GM06990 (cell line): ENCODE results near the gene CPLANE1.

Source experiments
- DNase-seq: peaks from one replicate; pipeline ENCODE4 v3.0.0-alpha.2; 2011; ENCODE audit not compliant: insufficient read length; ENCODE audit errors: extremely low read depth
- H3K27me3 ChIP-seq: replicated peaks from 2 replicates; pipeline ENCODE4 v1.6.0; 2011; ENCODE audit warnings: low read length; ENCODE audit not compliant: control insufficient read depth, insufficient read depth
- H3K36me3 ChIP-seq: 2 replicates; pipeline ENCODE4 v1.5.1; 2011; ENCODE audit warnings: low read length; ENCODE audit not compliant: control insufficient read depth, insufficient read depth
- H3K4me3 ChIP-seq: replicated peaks from 2 replicates; pipeline ENCODE4 v1.5.1; 2011; ENCODE audit warnings: low read depth, mild to moderate bottlenecking, control low read depth, low read length
- TF ChIP-seq, protein P1 (sequence below): IDR thresholded peaks from 2 replicates; pipeline ENCODE4 v1.5.1; 2011; ENCODE audit warnings: low read length, control low read depth, mild to moderate bottlenecking, inconsistent platforms; ENCODE audit not compliant: insufficient read depth, poor library complexity, severe bottlenecking

Gene CPLANE1

DNA sequence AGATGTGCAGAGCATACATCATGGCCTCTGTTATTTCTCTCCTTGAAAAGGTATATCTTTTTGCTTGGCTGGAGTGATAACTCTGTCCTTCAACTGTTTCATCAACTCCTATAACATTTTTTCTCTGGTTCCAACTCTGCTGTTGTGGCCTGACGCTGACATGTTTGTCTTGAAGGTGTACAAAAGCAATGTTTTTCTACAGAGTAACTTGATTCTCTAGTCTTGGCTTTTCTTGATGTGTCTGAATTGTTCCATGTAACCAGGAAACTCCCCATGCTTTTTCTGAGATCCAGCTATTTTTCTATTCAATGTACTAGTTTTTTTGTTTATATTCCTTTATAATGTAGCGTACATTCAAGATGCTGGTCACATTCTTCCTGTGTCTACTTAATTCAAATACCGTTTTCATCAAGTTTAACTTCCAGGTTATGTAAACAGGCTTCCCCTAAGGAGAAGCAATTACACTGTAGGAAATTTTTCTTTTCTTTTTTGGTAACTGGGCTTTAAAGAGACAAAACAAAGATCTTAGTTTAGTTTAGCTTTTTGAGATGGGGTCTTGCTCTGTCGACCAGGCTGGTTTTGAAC, 6.7 kb upstream of the CPLANE1 start:
- DNase-seq = no peak
- TF ChIP-seq, protein P1, sequence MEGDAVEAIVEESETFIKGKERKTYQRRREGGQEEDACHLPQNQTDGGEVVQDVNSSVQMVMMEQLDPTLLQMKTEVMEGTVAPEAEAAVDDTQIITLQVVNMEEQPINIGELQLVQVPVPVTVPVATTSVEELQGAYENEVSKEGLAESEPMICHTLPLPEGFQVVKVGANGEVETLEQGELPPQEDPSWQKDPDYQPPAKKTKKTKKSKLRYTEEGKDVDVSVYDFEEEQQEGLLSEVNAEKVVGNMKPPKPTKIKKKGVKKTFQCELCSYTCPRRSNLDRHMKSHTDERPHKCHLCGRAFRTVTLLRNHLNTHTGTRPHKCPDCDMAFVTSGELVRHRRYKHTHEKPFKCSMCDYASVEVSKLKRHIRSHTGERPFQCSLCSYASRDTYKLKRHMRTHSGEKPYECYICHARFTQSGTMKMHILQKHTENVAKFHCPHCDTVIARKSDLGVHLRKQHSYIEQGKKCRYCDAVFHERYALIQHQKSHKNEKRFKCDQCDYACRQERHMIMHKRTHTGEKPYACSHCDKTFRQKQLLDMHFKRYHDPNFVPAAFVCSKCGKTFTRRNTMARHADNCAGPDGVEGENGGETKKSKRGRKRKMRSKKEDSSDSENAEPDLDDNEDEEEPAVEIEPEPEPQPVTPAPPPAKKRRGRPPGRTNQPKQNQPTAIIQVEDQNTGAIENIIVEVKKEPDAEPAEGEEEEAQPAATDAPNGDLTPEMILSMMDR = no peak
- Histone ChIP-seq H3K36me3 (no peaks in the 10 kb centered on the region), H3K4me3 (no peak overlapping the region), H3K27me3 (no peaks in the 10 kb centered on the region)

DNA sequence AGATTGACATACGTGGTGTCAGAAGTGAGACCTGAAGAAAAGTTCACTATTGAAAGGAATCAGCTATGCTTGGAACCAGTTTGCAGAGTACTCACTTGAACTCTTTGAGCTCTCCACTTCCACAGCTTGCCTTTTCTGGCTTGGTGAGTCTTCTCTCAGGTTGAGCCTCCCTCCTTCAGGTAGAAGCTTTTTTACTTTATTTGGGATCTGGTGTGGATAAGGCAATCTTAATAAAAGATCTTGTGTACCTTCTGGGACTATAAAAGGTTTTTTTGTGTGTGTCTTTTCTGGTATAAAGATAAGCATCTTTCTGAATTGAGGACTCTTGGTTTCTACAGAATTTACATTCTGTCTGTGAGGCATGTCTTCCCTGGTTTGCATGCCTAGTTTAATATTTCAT, 5.4 kb upstream of the CPLANE1 start:
- TF ChIP-seq, protein P1 = no peak
- Histone ChIP-seq H3K36me3 (no peaks in the 10 kb centered on the region), H3K27me3 (no peaks in the 10 kb centered on the region), H3K4me3 (no peak overlapping the region)
- DNase-seq = no peak

DNA sequence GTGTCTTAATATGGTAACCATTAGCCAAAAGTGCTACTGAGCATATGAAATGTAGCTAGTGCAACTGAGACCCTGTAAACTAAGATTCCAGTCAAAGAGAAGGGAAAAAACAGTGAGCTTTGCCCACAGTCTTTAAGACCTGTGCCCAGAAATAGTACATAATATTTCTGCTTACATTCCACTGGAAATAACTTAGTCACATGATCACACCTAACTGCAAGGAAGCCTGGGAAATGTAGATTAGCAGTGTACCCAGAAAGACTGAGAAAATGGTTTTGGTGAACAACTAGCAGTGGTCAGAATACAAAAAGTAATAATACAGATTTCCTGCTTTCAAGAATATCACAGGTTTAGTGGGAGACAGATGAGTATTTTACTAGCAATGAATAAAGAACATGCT, 2.5 kb upstream of the CPLANE1 start:
- Histone ChIP-seq H3K4me3 (no peak overlapping the region), H3K27me3 (no peaks in the 10 kb centered on the region), H3K36me3 (no peaks in the 10 kb centered on the region)
- TF ChIP-seq, protein P1 = no peak
- no peak for DNase-seq

DNA sequence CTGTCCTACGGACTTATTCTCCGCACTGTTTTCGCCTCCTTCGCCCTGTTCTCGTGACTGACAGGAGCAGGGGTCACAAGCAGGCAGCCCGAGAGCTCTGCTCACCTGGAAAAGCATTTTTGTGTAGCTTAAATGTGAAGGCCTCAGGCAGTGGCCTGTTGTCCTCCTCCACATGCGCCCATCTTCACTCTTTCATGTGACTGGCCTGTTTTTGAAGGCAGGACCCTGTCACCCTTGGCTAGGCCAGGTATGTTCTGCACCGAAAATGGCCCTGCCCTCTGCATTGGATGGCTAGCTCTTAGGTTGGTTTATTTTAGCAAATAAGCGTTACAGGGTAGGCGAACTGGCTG, 614 bp upstream of the CPLANE1 start:
- H3K27me3 ChIP-seq = no peaks in the 10 kb centered on the region

DNA sequence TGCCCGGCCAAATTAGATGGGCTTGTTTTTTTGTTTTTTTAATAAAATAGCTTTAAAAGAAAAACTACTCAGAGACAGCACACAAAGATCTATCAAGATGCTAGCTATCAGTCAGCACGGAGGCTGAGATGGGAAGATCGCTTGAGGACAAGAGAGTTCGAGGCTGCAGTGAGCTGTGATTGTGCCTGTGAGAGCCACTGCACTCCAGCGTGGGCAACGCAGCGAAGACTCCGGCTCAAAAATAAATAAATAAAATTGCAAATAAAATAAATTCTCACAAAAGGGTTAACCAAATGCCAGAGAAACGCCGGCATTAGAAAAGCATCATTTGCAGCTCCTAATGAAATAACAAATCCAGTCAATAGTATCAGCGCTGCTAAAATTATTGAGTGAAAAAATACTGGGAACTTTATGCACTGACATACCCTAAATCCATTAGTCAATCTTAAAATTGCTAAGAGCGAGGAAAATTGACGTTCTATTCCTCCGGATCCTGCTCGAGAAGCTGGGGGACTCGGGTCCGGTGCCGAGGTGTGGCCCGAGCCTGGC, 681 bp downstream of the CPLANE1 start:
- Histone ChIP-seq H3K27me3 (no peaks in the 10 kb centered on the region), H3K36me3 (no peaks in the 10 kb centered on the region), H3K4me3 (peak overlapping the region; percentile 79)
- TF ChIP-seq, protein P1 = no peak
- DNase-seq = no peak

More for the DNA sequence above, 614 bp upstream of the CPLANE1 start:
- TF ChIP-seq, protein P1 = no peak
- no peaks in the 10 kb centered on the region for H3K36me3 ChIP-seq
- DNase-seq = no peak
- H3K4me3 ChIP-seq = peak overlapping the region; percentile 79

DNA sequence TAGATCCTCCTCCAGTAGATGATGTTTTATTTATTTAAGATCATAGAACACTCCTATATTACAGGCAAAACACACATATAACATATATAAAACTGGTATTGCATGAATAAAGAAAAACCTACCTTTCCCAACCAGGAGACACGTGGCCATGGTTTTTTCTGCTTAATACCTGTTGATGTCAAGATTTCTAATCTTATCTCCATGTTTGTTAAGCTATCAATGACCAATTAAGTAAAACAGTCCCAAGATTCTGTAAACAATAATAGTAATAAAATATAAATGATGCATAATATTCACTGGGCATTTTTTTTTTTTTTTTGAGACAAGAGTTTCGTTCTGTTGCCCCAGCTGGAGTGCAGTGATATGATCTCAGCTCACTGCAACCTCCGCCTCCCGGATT, 1.7 kb downstream of the CPLANE1 start:
- Histone ChIP-seq H3K4me3 (no peak overlapping the region), H3K36me3 (no peaks in the 10 kb centered on the region), H3K27me3 (no peaks in the 10 kb centered on the region)
- TF ChIP-seq, protein P1 = no peak
- no peak for DNase-seq
